IgD-negative memory B cell (primary cell): Measurements from ENCODE around the gene ALX3. TPM values are rescaled to one million over a fixed set of nuclear protein-coding genes. Genes with fewer than 3 reads are reported as not detected.

Experiments used
- H3K27ac Mint-ChIP-seq, 3 donors: one replicate each; pipeline ENCODE4 v1.8.0; 2020 to 2022; ENCODE audit warnings: mild to moderate bottlenecking in 3 of 3, mixed read lengths in 3 of 3, moderate library complexity in 1 of 3
- H3K27me3 Mint-ChIP-seq: one replicate; pipeline ENCODE4 v1.8.0; 2021; ENCODE audit warnings: mixed read lengths
- H3K36me3 Mint-ChIP-seq: one replicate; pipeline ENCODE4 v1.8.0; 2020; ENCODE audit warnings: mild to moderate bottlenecking, mixed read lengths
- H3K4me1 Mint-ChIP-seq, 3 donors: one replicate each; pipeline ENCODE4 v1.8.0; 2020 to 2022; ENCODE audit warnings: mixed read lengths in 3 of 3, mild to moderate bottlenecking in 1 of 3
- H3K4me3 Mint-ChIP-seq, 4 donors: one replicate each; pipeline ENCODE4 v1.8.0; 2020 to 2022; ENCODE audit warnings: mild to moderate bottlenecking in 4 of 4, mixed read lengths in 4 of 4, moderate library complexity in 3 of 4
- H3K9me3 Mint-ChIP-seq, 3 donors: one replicate each; pipeline ENCODE4 v1.8.0; 2020 to 2021; ENCODE audit warnings: mixed read lengths in 3 of 3, mild to moderate bottlenecking in 1 of 3
- polyA plus RNA-seq: library from polyadenylated mRNA; unstranded; fragments of 300-500 nt; fragmentation: Illumina TruSeq; gene quantifications from one replicate; pipeline ENCODE4 v1.2.3, GENCODE V29; 2021

The ALX3 gene
- polyA plus RNA-seq, 1 donor from 2014 or later = not detected

DNA sequence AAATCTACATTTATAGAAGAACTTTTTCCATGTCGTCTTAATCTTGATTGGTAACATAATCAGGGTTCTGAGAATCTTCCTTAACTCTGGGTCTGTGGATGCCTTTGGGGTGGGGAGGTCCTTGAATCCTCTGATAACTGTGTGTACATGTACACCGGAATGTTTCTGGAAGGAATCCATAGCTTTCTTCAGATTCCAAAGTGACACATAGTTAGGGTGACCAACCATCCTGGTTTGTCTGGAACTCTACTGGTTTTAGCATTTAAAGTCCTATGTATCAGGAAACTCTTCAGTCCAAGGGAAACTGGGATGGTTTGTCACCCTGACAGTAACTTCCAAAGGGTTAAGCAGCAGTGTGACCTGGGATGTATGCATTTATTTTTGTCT is 19.2 kb downstream of the ALX3 start:
- H3K4me3 Mint-ChIP-seq = no peak overlapping the region
- peaks cover 6% of the 10 kb centered on the region for H3K36me3 Mint-ChIP-seq
- H3K27ac Mint-ChIP-seq = no peak overlapping the region
- no peaks in the 10 kb centered on the region for H3K27me3 Mint-ChIP-seq
- no peaks in the 10 kb centered on the region for H3K9me3 Mint-ChIP-seq
- peaks cover 0 to 2% (median 0%) of the 10 kb centered on the region in 3 donors for H3K4me1 Mint-ChIP-seq

DNA sequence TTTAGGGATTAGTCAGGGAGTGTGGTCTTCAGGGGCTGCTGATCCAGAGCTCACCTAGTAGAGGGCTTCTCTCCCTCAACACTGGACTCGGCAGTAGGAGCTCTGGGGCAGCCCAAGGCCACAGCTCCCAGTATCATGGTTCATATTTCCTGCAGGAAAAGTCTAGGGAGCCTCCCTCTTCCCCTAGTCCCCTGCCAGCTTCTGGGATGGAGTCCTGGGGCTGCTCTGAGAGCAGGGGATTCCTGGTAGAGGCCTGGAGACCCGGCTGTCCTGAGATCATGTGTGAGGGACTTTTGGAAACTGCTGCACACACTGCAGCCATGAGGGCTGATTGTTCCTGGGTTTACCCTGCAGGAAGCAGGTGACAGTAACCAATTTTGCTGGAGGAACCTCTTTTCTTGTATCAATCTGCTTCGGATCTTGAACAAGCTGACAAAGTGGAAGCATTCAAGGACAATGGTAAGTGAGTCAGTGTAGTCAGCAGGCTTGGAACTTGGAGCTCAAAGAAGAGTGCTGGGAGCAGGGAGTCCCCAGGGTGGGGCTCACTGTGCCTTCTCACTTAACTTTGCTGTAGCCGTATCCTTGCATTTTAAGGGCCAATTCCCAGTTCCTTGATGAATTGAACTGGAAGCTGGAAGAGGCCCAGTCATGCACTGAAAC is 19.7 kb downstream of the ALX3 start:
- Mint-ChIP-seq H3K27ac (peak overlapping the region in 1 of 3 donors; percentile 71), H3K4me1 (peaks cover 0 to 2% (median 0%) of the 10 kb centered on the region in 3 donors), H3K36me3 (peaks cover 6% of the 10 kb centered on the region), H3K9me3 (no peaks in the 10 kb centered on the region), H3K4me3 (no peak overlapping the region), H3K27me3 (no peaks in the 10 kb centered on the region)

DNA sequence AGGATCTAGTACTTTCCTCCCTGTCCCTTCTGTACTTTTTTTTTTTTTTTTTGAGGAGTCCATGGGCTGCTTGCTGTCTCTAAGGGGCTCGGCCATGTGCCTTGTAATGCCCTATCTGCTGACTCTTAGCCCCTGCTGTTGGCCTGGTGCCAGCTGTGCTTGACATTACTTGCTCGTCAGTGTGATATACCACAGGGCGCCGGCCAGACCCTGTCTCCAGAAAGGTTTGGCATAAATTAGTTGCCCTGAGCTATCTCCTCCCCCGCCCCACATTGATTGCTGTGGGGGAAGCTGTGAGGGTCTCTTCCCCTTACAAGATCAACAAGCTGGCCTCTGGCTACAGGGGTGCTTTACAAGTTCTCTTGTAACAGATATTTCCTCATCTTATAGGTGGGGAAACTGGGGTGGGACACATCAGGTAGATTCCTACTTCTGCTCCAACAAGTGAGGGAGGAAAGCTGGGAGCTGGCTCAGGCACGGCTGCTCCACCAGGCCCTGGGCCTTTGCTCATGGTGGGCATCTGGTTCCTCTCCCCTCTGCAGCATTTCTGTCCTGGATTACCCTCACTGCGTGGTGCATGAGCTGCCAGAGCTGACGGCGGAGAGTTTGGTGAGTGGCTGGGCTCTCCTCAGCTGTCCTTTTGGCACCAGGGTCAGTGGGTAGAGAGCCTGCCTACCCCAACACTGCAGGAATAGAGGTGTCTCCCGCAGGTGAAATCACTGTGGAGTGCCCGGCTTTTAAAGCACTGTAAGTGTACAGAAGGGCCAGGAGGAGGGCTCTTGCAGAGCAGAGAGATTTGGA is 20.5 kb downstream of the ALX3 start:
- H3K9me3 Mint-ChIP-seq = no peaks in the 10 kb centered on the region
- H3K4me1 Mint-ChIP-seq = peaks cover 0 to 2% (median 0%) of the 10 kb centered on the region in 3 donors
- H3K27me3 Mint-ChIP-seq = no peaks in the 10 kb centered on the region
- H3K36me3 Mint-ChIP-seq = peaks cover 9% of the 10 kb centered on the region
- peak overlapping the region in 1 of 3 donors; percentile 71 for H3K27ac Mint-ChIP-seq
- H3K4me3 Mint-ChIP-seq = no peak overlapping the region

DNA sequence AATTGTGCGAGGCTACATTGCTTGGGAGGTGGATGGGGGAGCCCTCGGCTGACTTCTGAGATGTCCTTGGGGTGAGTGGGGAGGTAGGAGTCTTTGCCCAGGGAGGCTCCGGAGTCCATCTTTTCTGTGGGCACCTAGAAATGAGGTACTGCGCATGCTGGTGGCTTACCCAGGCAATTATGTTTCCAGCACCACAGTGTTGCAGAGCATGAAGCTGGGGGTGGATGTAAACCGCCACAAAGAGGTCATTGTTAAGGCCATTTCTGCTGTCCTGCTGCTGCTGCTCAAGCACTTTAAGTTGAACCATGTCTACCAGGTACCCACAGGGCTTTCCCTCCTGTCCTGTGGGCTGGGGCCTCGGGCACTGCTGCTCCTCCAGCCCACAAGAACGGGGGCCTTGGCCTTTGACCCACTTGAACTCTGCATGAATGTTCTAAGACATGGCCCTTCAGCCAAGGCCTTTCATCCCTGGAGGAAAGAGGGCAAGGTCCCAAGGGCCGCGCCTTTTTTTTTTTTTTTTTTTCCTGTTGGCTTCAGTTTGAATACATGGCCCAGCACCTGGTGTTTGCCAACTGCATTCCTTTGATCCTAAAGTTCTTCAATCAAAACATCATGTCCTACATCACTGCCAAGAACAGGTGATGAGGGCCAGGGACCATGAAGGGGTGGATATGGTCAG is 21.4 kb downstream of the ALX3 start:
- H3K36me3 Mint-ChIP-seq = peaks cover 9% of the 10 kb centered on the region
- no peaks in the 10 kb centered on the region for H3K9me3 Mint-ChIP-seq
- H3K27me3 Mint-ChIP-seq = no peaks in the 10 kb centered on the region
- no peak overlapping the region for H3K27ac Mint-ChIP-seq
- peaks cover 0 to 2% (median 0%) of the 10 kb centered on the region in 3 donors for H3K4me1 Mint-ChIP-seq
- H3K4me3 Mint-ChIP-seq = no peak overlapping the region

DNA sequence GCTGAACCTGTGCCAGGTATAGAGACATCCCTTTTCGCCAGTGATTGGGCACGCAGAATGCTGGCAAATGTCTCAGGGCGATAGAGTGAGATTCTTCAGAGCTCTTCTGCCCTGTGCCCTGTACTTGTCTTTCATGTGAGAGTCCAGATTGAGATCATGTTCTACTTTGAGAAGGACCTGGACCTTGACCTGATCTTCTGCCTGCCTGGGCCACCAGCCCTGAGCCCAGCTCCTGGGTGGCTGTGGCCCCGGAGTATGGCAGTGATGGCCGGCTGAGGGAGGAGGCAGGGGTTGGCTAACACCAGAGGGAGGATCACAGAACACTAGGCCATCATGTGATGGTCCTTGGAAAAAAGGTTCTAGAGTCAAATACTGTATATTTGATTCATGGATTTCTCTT is 22.2 kb downstream of the ALX3 start:
- H3K27ac Mint-ChIP-seq = no peak overlapping the region
- H3K4me1 Mint-ChIP-seq = no peaks in the 10 kb centered on the region
- no peaks in the 10 kb centered on the region for H3K27me3 Mint-ChIP-seq
- H3K36me3 Mint-ChIP-seq = peaks cover 9% of the 10 kb centered on the region
- no peak overlapping the region for H3K4me3 Mint-ChIP-seq
- no peaks in the 10 kb centered on the region for H3K9me3 Mint-ChIP-seq

DNA sequence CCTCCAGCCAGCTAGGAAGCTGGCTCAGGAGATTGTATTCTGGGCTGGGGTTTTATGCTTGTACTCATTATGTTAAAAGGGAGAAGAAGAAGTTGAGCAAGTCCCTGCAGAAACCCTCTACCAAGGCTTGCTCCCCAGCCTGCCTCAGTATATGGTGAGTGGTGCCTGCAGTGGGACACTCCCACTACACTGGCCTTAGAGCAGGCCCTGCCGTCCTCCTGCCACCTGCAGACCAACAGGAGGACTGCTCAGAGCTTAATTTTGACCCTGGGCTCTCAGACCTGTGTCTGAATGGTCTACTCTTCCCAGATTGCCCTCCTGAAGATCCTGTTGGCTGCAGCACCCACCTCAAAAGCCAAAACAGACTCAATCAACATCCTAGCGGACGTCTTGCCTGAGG is 23.0 kb downstream of the ALX3 start:
- no peak overlapping the region for H3K4me3 Mint-ChIP-seq
- no peaks in the 10 kb centered on the region for H3K27me3 Mint-ChIP-seq
- H3K27ac Mint-ChIP-seq = no peak overlapping the region
- H3K36me3 Mint-ChIP-seq = peaks cover 5% of the 10 kb centered on the region
- H3K9me3 Mint-ChIP-seq = no peaks in the 10 kb centered on the region
- H3K4me1 Mint-ChIP-seq = no peaks in the 10 kb centered on the region

DNA sequence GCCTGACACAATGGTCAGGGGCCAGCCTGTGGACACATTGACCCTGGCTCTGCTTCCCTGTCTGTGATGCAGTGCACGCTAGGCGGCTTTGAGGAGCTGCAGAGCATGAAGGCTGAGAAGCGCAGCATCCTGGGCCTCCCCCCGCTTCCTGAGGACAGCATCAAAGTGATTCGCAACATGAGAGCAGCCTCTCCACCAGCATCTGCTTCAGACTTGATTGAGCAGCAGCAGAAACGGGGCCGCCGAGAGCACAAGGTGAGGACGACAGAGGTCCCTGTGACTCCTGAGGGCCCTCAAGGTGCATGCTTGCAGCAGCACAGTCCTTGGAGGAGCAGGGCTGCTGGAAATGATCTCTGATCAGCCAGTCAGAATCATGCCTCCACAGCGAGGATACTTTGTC is 27.5 kb downstream of the ALX3 start:
- H3K27ac Mint-ChIP-seq = peak overlapping the region in 1 of 3 donors; percentile 76
- H3K4me3 Mint-ChIP-seq = no peak overlapping the region
- H3K36me3 Mint-ChIP-seq = peaks cover 3% of the 10 kb centered on the region

DNA sequence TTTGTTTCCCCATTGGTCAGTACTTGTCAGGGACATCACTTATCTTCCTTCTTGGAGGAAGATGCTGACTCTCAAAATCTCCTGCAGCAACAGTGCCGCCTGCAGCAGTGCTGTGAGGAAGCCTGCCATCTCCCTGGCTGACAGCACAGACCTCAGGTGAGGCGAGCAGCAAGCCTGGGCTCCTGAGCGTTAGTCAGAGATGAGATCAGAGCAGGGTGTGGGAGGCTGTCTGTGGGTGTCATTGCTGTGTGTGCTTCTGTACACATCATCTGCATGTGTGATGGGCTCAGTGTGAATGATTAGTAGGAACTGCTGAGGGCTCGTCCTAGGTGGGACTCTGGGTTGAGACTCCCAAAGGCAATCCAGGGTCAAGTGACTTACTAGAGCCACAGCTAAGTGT is 29.9 kb downstream of the ALX3 start:
- no peak overlapping the region for H3K27ac Mint-ChIP-seq
- no peaks in the 10 kb centered on the region for H3K27me3 Mint-ChIP-seq
- H3K36me3 Mint-ChIP-seq = peaks cover 2% of the 10 kb centered on the region

More for the DNA sequence above, 27.5 kb downstream of the ALX3 start:
- Mint-ChIP-seq H3K4me1 (no peaks in the 10 kb centered on the region), H3K27me3 (no peaks in the 10 kb centered on the region), H3K9me3 (no peaks in the 10 kb centered on the region)

DNA sequence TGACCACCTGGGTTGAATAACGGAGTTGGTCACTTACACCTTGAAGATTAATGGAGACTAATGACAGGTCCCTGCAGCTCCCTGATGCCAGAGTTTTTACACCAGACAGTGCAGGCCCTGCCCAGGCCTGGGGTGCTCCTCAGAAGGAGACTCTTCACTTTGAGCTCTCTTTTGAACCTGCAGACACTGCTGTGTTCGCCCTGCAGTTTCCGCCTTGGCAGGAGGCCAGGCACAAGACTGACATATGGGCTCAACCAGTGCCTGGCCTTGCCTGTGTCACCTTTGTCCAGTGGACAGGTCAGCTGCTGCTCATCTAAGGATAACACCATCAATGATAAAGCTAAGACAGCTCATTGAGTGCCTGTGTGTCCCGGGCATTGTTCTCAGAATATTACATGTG is 30.8 kb downstream of the ALX3 start:
- Mint-ChIP-seq H3K36me3 (no peaks in the 10 kb centered on the region), H3K9me3 (no peaks in the 10 kb centered on the region), H3K27me3 (no peaks in the 10 kb centered on the region), H3K4me1 (peaks cover 6 to 17% (median 14%) of the 10 kb centered on the region in 3 donors), H3K4me3 (no peak overlapping the region), H3K27ac (no peak overlapping the region)

More for the DNA sequence above, 29.9 kb downstream of the ALX3 start:
- peaks cover 1 to 12% (median 8%) of the 10 kb centered on the region in 3 donors for H3K4me1 Mint-ChIP-seq
- H3K4me3 Mint-ChIP-seq = no peak overlapping the region
- no peaks in the 10 kb centered on the region for H3K9me3 Mint-ChIP-seq

DNA sequence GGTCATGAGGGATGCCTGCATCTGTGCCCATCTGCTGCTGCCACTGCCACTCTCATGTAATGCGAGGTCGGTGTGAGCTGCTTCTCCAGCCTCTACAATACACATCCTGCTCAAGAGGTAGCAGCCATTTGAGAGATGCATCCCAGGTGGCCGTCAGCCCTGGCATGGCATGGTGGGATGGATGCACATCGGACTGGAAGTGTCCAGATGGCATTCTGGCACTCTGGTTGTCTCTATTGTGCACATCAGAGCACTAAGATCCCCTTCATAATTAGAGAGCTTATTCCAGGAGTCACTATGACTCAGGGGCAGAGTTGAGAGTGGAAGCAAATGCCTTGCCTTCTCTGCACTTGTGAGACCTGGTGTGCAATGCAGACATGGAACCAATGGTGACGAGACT is 32.2 kb downstream of the ALX3 start:
- Mint-ChIP-seq H3K4me3 (no peak overlapping the region), H3K9me3 (no peaks in the 10 kb centered on the region), H3K27me3 (no peaks in the 10 kb centered on the region), H3K36me3 (no peaks in the 10 kb centered on the region), H3K4me1 (peaks cover 17 to 29% (median 22%) of the 10 kb centered on the region in 3 donors), H3K27ac (no peak overlapping the region)

DNA sequence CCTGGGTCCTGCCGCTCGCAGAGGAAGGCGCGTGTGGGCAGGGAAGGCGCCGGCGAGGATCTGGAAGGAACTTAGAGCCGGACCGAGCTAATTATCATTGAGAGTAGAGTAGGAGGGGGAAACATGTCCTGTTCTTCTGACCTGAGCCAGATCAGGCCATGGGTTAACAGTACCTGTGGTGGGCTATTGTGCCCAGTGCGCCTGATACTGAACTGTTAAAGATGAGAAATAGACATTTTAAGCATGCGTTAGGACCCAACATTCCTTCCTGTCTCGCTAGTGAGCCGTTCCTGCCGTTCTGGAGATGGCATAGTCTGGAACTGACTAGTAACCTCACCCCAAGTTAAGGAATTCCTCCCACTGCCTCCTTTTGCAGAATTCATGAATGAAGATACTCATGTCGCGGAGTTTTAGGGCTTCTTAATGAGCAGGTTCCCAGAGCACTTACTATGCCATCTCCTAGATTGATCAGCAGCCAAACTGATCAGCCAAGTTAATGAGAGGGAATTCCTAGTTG is 35.2 kb downstream of the ALX3 start:
- Mint-ChIP-seq H3K4me3 (peak overlapping the region; percentile 79 to 95 (median 93)), H3K9me3 (no peaks in the 10 kb centered on the region), H3K4me1 (peaks cover 22 to 37% (median 26%) of the 10 kb centered on the region in 3 donors), H3K27ac (peak overlapping the region; percentile 46 to 87 (median 47)), H3K36me3 (no peaks in the 10 kb centered on the region), H3K27me3 (no peaks in the 10 kb centered on the region)

DNA sequence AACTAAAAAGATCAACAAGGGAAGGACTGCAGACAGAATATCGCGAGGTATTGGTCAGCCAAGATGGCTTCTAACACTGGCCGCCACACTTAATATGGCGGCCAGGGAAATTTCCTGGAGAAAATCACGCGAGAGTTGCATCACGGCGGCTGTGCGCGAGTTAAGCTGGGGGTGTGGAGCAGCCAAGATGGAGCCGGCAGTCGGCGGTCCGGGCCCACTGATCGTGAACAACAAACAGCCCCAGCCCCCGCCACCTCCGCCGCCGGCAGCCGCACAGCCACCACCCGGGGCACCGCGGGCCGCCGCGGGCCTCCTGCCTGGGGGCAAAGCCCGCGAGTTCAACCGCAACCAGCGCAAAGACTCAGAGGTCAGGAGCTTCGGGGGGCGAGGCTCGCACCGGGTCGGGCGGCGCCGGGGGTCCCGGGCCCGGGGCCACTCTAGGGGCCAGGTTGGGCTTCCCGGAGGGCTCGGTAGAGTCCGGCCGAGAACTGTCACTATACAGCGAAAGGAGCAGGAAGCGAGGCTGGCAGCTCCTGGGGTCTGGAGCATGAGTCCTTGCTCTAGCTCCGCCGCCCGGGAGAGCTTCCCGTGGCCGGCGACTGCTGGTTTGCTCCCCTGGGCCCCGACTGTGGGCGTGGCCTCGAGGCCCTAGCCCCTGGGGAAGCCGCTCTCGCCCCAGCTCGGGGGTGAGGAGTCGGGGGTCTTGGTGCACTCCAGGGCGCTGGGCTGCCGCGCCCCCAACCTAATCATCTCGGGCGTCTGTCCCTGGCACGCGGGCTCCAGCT is 35.8 kb downstream of the ALX3 start, which contains the start of gene STRIP1:
Gene STRIP1, plus strand, starts transcription at position 174 of the 785 bp plus-strand sequence. Its CDS starts 14 bp downstream, at position 188.
- Mint-ChIP-seq H3K9me3 (no peaks in the 10 kb centered on the region), H3K4me3 (peak within 1 kb of the TSS; percentile 88 to 95 (median 94)), H3K4me1 (peaks cover 24 to 37% (median 27%) of the 10 kb centered on the region in 3 donors), H3K27ac (peak within 1 kb of the TSS; percentile 47 to 95 (median 87)), H3K36me3 (no peaks in the 10 kb centered on the region), H3K27me3 (no peaks in the 10 kb centered on the region)

DNA sequence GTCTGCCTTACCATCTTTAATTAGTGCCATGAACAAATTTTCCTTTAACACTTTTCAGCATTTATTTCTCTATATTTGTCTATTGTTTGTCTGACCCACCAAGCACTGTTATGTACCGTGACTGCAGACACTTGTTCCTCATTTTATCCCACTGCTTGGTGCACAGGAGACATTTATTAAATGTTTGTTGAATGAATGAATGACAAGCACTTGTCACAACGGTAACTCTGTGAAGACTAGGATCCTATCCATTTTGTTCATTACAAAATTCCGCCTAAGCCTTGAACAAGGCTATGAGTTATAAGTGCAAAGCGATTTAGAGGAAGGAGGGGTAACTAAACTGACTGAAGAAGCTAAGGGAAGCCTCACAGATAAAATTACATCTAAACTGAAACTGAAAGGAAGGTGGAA is 36.4 kb downstream of the ALX3 start:
- Mint-ChIP-seq H3K9me3 (no peaks in the 10 kb centered on the region), H3K27ac (peak overlapping the region; percentile 37 to 95 (median 87)), H3K27me3 (no peaks in the 10 kb centered on the region), H3K36me3 (no peaks in the 10 kb centered on the region), H3K4me1 (peaks cover 27 to 39% (median 29%) of the 10 kb centered on the region in 3 donors), H3K4me3 (peak overlapping the region; percentile 88 to 95 (median 94))

DNA sequence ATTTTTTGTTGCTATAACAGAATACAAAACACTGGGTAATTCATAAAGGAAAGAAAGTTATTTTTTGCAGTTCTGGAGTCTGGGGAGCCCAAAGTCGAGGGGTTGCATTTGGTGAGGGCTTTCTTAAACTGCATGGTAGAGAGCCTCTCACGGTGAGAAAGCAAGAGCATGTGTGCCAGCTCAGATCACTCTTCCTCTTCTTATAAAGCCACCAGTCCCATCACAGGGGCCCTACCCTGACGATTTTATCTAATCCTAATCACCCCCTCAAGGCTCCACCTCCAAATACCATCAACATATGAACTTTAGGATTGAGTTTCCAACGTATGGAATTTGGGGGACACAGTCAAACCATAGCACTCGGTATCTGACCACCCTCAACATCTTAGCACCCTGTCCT is 37.1 kb downstream of the ALX3 start:
- Mint-ChIP-seq H3K4me3 (peak overlapping the region in 3 of 4 donors; percentile 88 to 95 (median 93)), H3K36me3 (no peaks in the 10 kb centered on the region), H3K9me3 (no peaks in the 10 kb centered on the region), H3K27me3 (no peaks in the 10 kb centered on the region), H3K27ac (peak overlapping the region in 2 of 3 donors; percentile 37 to 87), H3K4me1 (peaks cover 27 to 39% (median 29%) of the 10 kb centered on the region in 3 donors)
